ENCODE data around the gene CARTPT. TPM values are rescaled to one million over a fixed set of nuclear protein-coding genes. Genes with fewer than 3 reads are reported as not detected.

CARTPT gene
- total RNA-seq, 1 experiment from 2014 or later: not detected

- no peak for TF ChIP-seq JAZF1 (CRISPR knock-in tag; IDR thresholded peaks at IDR 0.05)
- TF ChIP-seq KAT7 (CRISPR knock-in tag; IDR thresholded peaks at IDR 0.05; ENCODE audit: borderline replicate concordance): no peak
- TF ChIP-seq GTF2I (CRISPR knock-in tag; conservative IDR thresholded peaks at IDR 0.05): no peak
- TF ChIP-seq CREB1 (CRISPR knock-in tag; IDR thresholded peaks at IDR 0.05): no peak
- no peak for TF ChIP-seq CREM (CRISPR knock-in tag; IDR thresholded peaks at IDR 0.05)
- no peak for TF ChIP-seq ZNF423 (CRISPR knock-in tag; IDR thresholded peaks at IDR 0.05)
These were observed 8.9 kb downstream of the CARTPT start (continued) for GRCh38 chr5:71727978-71728377.

- H3K27me3 Mint-ChIP-seq (ENCODE audit: low read depth): peaks cover 13% of the 10 kb centered on the region; the same call in 1 of the 2 replicates
- DNase-seq (ENCODE audit: low spot score) (no peak), ATAC-seq (no peak)
- no peak for TF ChIP-seq OVOL2 (CRISPR knock-in tag; IDR thresholded peaks at IDR 0.05; ENCODE audit: borderline replicate concordance)
- TF ChIP-seq MLX (CRISPR knock-in tag; IDR thresholded peaks at IDR 0.05): no peak
- TF ChIP-seq ZNF281 (CRISPR knock-in tag; IDR thresholded peaks at IDR 0.05): no peak
- TF ChIP-seq NFATC4 (CRISPR knock-in tag; IDR thresholded peaks at IDR 0.05): no peak
- TF ChIP-seq IRF1 (CRISPR knock-in tag; IDR thresholded peaks at IDR 0.05): no peak
- TF ChIP-seq GRHL2 (CRISPR knock-in tag; IDR thresholded peaks at IDR 0.05; ENCODE audit: insufficient replicate concordance, severe bottlenecking): no peak
- no peak for TF ChIP-seq ZNF416 (CRISPR knock-in tag; IDR thresholded peaks at IDR 0.05)
- TF ChIP-seq ZNF121 (CRISPR knock-in tag; IDR thresholded peaks at IDR 0.05): no peak
- TF ChIP-seq ARID4B (CRISPR knock-in tag; IDR thresholded peaks at IDR 0.05; ENCODE audit: borderline replicate concordance): no peak
- no peak for TF ChIP-seq ZNF423 (CRISPR knock-in tag; IDR thresholded peaks at IDR 0.05)
- no peak for TF ChIP-seq MYBL2 (CRISPR knock-in tag; IDR thresholded peaks at IDR 0.05)
- TF ChIP-seq ZNF671 (CRISPR knock-in tag; IDR thresholded peaks at IDR 0.05): no peak
- no peak for TF ChIP-seq ETV6 (CRISPR knock-in tag; IDR thresholded peaks at IDR 0.05)
- no peak for TF ChIP-seq ZNF219 (CRISPR knock-in tag; IDR thresholded peaks at IDR 0.05; ENCODE audit: borderline replicate concordance)
- ChIA-PET CTCF (no interaction called here), POLR2A (no interaction called here)
- no peak overlapping the region for H3K4me3 Mint-ChIP-seq
- no peak overlapping the region for H3K27ac Mint-ChIP-seq
- H3K9me3 Mint-ChIP-seq: no peaks in the 10 kb centered on the region
- H3K4me1 Mint-ChIP-seq: no peaks in the 10 kb centered on the region
- H3K36me3 Mint-ChIP-seq: no peaks in the 10 kb centered on the region
These were observed 11.9 kb downstream of the CARTPT start for GRCh38 chr5:71731015-71731414.

All from WTC11 (cell line).